Epithelial cell of prostate (primary cell): Measurements from ENCODE around the gene QSOX2.

ENCODE experiments used
- DNase-seq: peaks from one replicate; pipeline ENCODE4 v3.0.0-alpha.2; 2011; ENCODE audit warnings: low read depth, low spot score
- H3K27ac ChIP-seq: fragments of 450-650 bp; 2 replicates; pipeline ENCODE4 v1.5.1; 2017; ENCODE audit warnings: mild to moderate bottlenecking

The QSOX2 gene

GRCh38 chr9:136196404-136197083 is 49.1 kb downstream of the QSOX2 start:
- H3K27ac ChIP-seq, result no peak overlapping the region
- no peak for DNase-seq

GRCh38 chr9:136194540-136194939 is 51.1 kb downstream of the QSOX2 start:
- no peak for DNase-seq
- no peak overlapping the region for H3K27ac ChIP-seq

- DNase-seq, result no peak
- H3K27ac ChIP-seq, result no peak overlapping the region
Measured at GRCh38 chr9:136193891-136194279, 51.7 kb downstream of the QSOX2 start.

- H3K27ac ChIP-seq, result no peak overlapping the region
- no peak for DNase-seq
Measured at GRCh38 chr9:136193127-136193890, 52.3 kb downstream of the QSOX2 start.

- no peak for DNase-seq
- no peak overlapping the region for H3K27ac ChIP-seq
Measured at GRCh38 chr9:136192289-136193126, 53.1 kb downstream of the QSOX2 start.

GRCh38 chr9:136191960-136192286 is 53.7 kb downstream of the QSOX2 start:
- no peak for DNase-seq
- no peak overlapping the region for H3K27ac ChIP-seq

GRCh38 chr9:136191099-136191959 is 54.3 kb downstream of the QSOX2 start:
- no peak overlapping the region for H3K27ac ChIP-seq
- DNase-seq, result no peak

GRCh38 chr9:136190656-136191055 is 55.0 kb downstream of the QSOX2 start:
- no peak for DNase-seq
- no peak overlapping the region for H3K27ac ChIP-seq

GRCh38 chr9:136190237-136190601 is 55.4 kb downstream of the QSOX2 start:
- H3K27ac ChIP-seq, result no peak overlapping the region
- DNase-seq, result no peak

GRCh38 chr9:136189394-136190236 is 56.0 kb downstream of the QSOX2 start:
- no peak for DNase-seq
- no peak overlapping the region for H3K27ac ChIP-seq

- no peak overlapping the region for H3K27ac ChIP-seq
- DNase-seq, result no peak
Measured at GRCh38 chr9:136187683-136188586, 57.7 kb downstream of the QSOX2 start.

GRCh38 chr9:136187197-136187596 is 58.4 kb downstream of the QSOX2 start:
- no peak overlapping the region for H3K27ac ChIP-seq
- DNase-seq, result no peak

GRCh38 chr9:136186386-136186785 is 59.2 kb downstream of the QSOX2 start:
- no peak for DNase-seq
- no peak overlapping the region for H3K27ac ChIP-seq

GRCh38 chr9:136185596-136186366 is 59.8 kb downstream of the QSOX2 start:
- no peak for DNase-seq
- no peak overlapping the region for H3K27ac ChIP-seq

- no peak overlapping the region for H3K27ac ChIP-seq
- DNase-seq, result no peak
Measured at GRCh38 chr9:136185066-136185465, 60.5 kb downstream of the QSOX2 start.

- no peak overlapping the region for H3K27ac ChIP-seq
- no peak for DNase-seq
Measured at GRCh38 chr9:136182850-136183422, 62.7 kb downstream of the QSOX2 start.

GRCh38 chr9:136182420-136182787 is 63.2 kb downstream of the QSOX2 start:
- DNase-seq, result no peak
- no peak overlapping the region for H3K27ac ChIP-seq
